HEK293 (cell line): Measurements from ENCODE around the gene AGRN.

Source experiments
- CTCF ChIA-PET: fragments of 350-600 bp; formaldehyde crosslinking; extraction: SDS; loops from one replicate; lab custom pipeline; 2021; ENCODE audit warnings: antibody characterized with exemption; lab: Yijun Ruan, JAX
- POLR2A ChIA-PET: fragments of 300-600 bp; formaldehyde crosslinking; extraction: SDS; loops from one replicate; lab custom pipeline; 2020; ENCODE audit warnings: antibody characterized with exemption, inconsistent platforms; lab: Yijun Ruan, JAX
- H3K27ac ChIP-seq: fragments of 200-500 bp; sonication (Bioruptor generic); 2 replicates; pipeline ENCODE4 v1.5.1; 2014; ENCODE audit warnings: low read depth, low read length, control low read depth, inconsistent platforms; ENCODE audit errors: extremely low read depth
- H3K36me3 ChIP-seq, 2 experiments: fragments of 200-500 bp in 1 of 2; sonication (Bioruptor generic) in 1 of 2; 1 replicate in 1 of 2; 2 replicates in 1 of 2; pipeline ENCODE4 v1.5.1; 2014 to 2017; ENCODE audit warnings: inconsistent platforms in 2 of 2, low read length in 2 of 2; ENCODE audit not compliant: control insufficient read depth in 2 of 2, insufficient read depth in 1 of 2
- H3K4me1 ChIP-seq: fragments of 200-500 bp; sonication (Bioruptor generic); 2 replicates; pipeline ENCODE4 v1.5.1; 2014; ENCODE audit warnings: mild to moderate bottlenecking, low read length, inconsistent platforms; ENCODE audit not compliant: control insufficient read depth, insufficient read depth
- H3K4me3 ChIP-seq: 2 replicates; pipeline ENCODE4 v1.5.1; 2011; ENCODE audit warnings: low read depth, mild to moderate bottlenecking, control low read depth, low read length, moderate library complexity
- H3K9me3 ChIP-seq: fragments of 200-500 bp; sonication (Bioruptor generic); 2 replicates; pipeline ENCODE4 v1.5.1; 2014; ENCODE audit warnings: low read depth, low read length, inconsistent platforms; ENCODE audit not compliant: control insufficient read depth, insufficient read depth
- GLIS2 ChIP-seq: fragments of 450-650 bp; formaldehyde crosslinking; IDR thresholded peaks from 2 replicates; pipeline ENCODE4 v1.5.1; 2016; ENCODE audit warnings: missing biosample characterization, missing genetic modification characterization
- KLF1 ChIP-seq: fragments of 450-650 bp; formaldehyde crosslinking; IDR thresholded peaks from 2 replicates; pipeline ENCODE4 v1.5.1; 2016; ENCODE audit warnings: missing biosample characterization, missing genetic modification characterization
- KLF9 ChIP-seq: fragments of 450-650 bp; formaldehyde crosslinking; IDR thresholded peaks from 2 replicates; pipeline ENCODE4 v1.5.1; 2016; ENCODE audit warnings: missing biosample characterization, missing genetic modification characterization, low read depth
- PRDM10 ChIP-seq: fragments of 450-650 bp; formaldehyde crosslinking; IDR thresholded peaks from 2 replicates; pipeline ENCODE4 v1.5.1; 2016; ENCODE audit warnings: missing biosample characterization, missing genetic modification characterization
- SCRT1 ChIP-seq: fragments of 450-650 bp; formaldehyde crosslinking; IDR thresholded peaks from 2 replicates; pipeline ENCODE4 v1.5.1; 2016; ENCODE audit warnings: missing biosample characterization, missing genetic modification characterization, borderline replicate concordance
- SCRT2 ChIP-seq: fragments of 450-650 bp; formaldehyde crosslinking; IDR thresholded peaks from 2 replicates; pipeline ENCODE4 v1.5.1; 2016; ENCODE audit warnings: missing biosample characterization, missing genetic modification characterization
- SETDB1 ChIP-seq: IDR thresholded peaks from one replicate; pipeline ENCODE4 v1.6.1; 2017; ENCODE audit warnings: mild to moderate bottlenecking, low read length, moderate library complexity, mixed read lengths; ENCODE audit not compliant: insufficient read length
- SP2 ChIP-seq: fragments of 450-650 bp; formaldehyde crosslinking; IDR thresholded peaks from 2 replicates; pipeline ENCODE4 v1.5.1; 2016; ENCODE audit warnings: missing biosample characterization, missing genetic modification characterization
- ZBTB8A ChIP-seq: fragments of 450-650 bp; formaldehyde crosslinking; IDR thresholded peaks from 2 replicates; pipeline ENCODE4 v1.5.1; 2016; ENCODE audit warnings: missing biosample characterization, missing genetic modification characterization
- ZNF132 ChIP-seq: fragments of 450-650 bp; formaldehyde crosslinking; IDR thresholded peaks from 2 replicates; pipeline ENCODE4 v1.5.1; 2017; ENCODE audit warnings: missing biosample characterization, missing genetic modification characterization, borderline replicate concordance
- ZNF2 ChIP-seq: fragments of 450-650 bp; formaldehyde crosslinking; IDR thresholded peaks from 2 replicates; pipeline ENCODE4 v1.5.1; 2016; ENCODE audit warnings: missing biosample characterization, missing genetic modification characterization
- ZNF214 ChIP-seq: fragments of 450-650 bp; formaldehyde crosslinking; IDR thresholded peaks from 2 replicates; pipeline ENCODE4 v1.5.1; 2017; ENCODE audit warnings: missing biosample characterization, mild to moderate bottlenecking, missing genetic modification characterization, borderline replicate concordance
- ZNF223 ChIP-seq: fragments of 450-650 bp; formaldehyde crosslinking; IDR thresholded peaks from 2 replicates; pipeline ENCODE4 v1.5.1; 2016; ENCODE audit warnings: missing biosample characterization, missing genetic modification characterization
- ZNF274 ChIP-seq, 2 experiments: fragments of 200-500 bp in 1 of 2; fragments of 450-650 bp in 1 of 2; sonication (Bioruptor generic) in 1 of 2; formaldehyde crosslinking in 1 of 2; IDR thresholded peaks; 2 replicates each; pipeline versions ENCODE4 v1.5.1 to v1.6.1; 2014 to 2016; ENCODE audit warnings: borderline replicate concordance in 1 of 2, inconsistent platforms in 1 of 2, low read length in 1 of 2, missing biosample characterization in 1 of 2, missing genetic modification characterization in 1 of 2
- ZNF335 ChIP-seq: fragments of 450-650 bp; formaldehyde crosslinking; conservative IDR thresholded peaks from 2 replicates; pipeline ENCODE4 v1.5.1; 2016; ENCODE audit warnings: missing biosample characterization, missing genetic modification characterization
- ZNF354C ChIP-seq: fragments of 450-650 bp; formaldehyde crosslinking; IDR thresholded peaks from 2 replicates; pipeline ENCODE4 v1.5.1; 2016; ENCODE audit warnings: missing biosample characterization, missing genetic modification characterization, low read depth, borderline replicate concordance
- ZNF362 ChIP-seq: fragments of 450-650 bp; formaldehyde crosslinking; IDR thresholded peaks from 2 replicates; pipeline ENCODE4 v1.5.1; 2016; ENCODE audit warnings: missing biosample characterization, missing genetic modification characterization
- ZNF398 ChIP-seq: fragments of 450-650 bp; formaldehyde crosslinking; IDR thresholded peaks from 2 replicates; pipeline ENCODE4 v1.5.1; 2017; ENCODE audit warnings: missing biosample characterization, missing genetic modification characterization
- ZNF449 ChIP-seq: fragments of 450-650 bp; formaldehyde crosslinking; IDR thresholded peaks from 2 replicates; pipeline ENCODE4 v1.5.1; 2017; ENCODE audit warnings: missing biosample characterization, mild to moderate bottlenecking, missing genetic modification characterization, moderate library complexity
- ZNF473 ChIP-seq: fragments of 450-650 bp; formaldehyde crosslinking; IDR thresholded peaks from 2 replicates; pipeline ENCODE4 v1.5.1; 2017; ENCODE audit warnings: missing biosample characterization, missing genetic modification characterization
- ZNF600 ChIP-seq: fragments of 450-650 bp; formaldehyde crosslinking; IDR thresholded peaks from 2 replicates; pipeline ENCODE4 v1.5.1; 2016; ENCODE audit warnings: missing biosample characterization, missing genetic modification characterization
- TF ChIP-seq, protein P1 (sequence below): fragments of 450-650 bp; formaldehyde crosslinking; IDR thresholded peaks from 2 replicates; pipeline ENCODE4 v1.5.1; 2017; ENCODE audit warnings: missing biosample characterization, missing genetic modification characterization
- TF ChIP-seq, protein P2 (sequence below): fragments of 450-650 bp; formaldehyde crosslinking; IDR thresholded peaks from 2 replicates; pipeline ENCODE4 v1.5.1; 2016; ENCODE audit warnings: missing biosample characterization, missing genetic modification characterization
- TF ChIP-seq, protein P3 (sequence below): fragments of 450-650 bp; formaldehyde crosslinking; IDR thresholded peaks from 2 replicates; pipeline ENCODE4 v1.5.1; 2016; ENCODE audit warnings: missing biosample characterization, missing genetic modification characterization

Gene AGRN

GRCh38 chr1:1080122-1080757, 60.3 kb downstream of the AGRN start:
- no peaks in the 10 kb centered on the region for H3K9me3 ChIP-seq
- CTCF ChIA-PET = interaction anchor here (0.6 to 1.3 kb wide), 3 partner anchors 17 to 199 kb away, joined by 3 to 7 read pairs (median 5); no protein-coding TSS in a partner anchor
- POLR2A ChIA-PET = interaction anchor here (0.7 to 1.7 kb wide), 9 partner anchors 12 to 151 kb away, joined by 3 to 7 read pairs (median 3); no protein-coding TSS in a partner anchor
- H3K36me3 ChIP-seq = no peaks in the 10 kb centered on the region
- H3K4me3 ChIP-seq = no peak overlapping the region
- H3K4me1 ChIP-seq = peaks cover 3% of the 10 kb centered on the region; the same call in 1 of the 2 replicates
- no peak overlapping the region for H3K27ac ChIP-seq
- TF ChIP-seq SCRT2 (tag by site-specific recombination) (peak; percentile 99), ZNF398 (tag by site-specific recombination) (peak; percentile 61), KLF1 (tag by site-specific recombination) (peak; percentile 77), ZNF223 (tag by site-specific recombination) (no peak), ZNF2 (tag by site-specific recombination) (no peak), ZNF214 (tag by site-specific recombination) (no peak), SETDB1 (no peak), SP2 (peak; percentile 37; the same call in 1 of the 2 replicates), ZNF354C (no peak), ZBTB8A (tag by site-specific recombination) (peak; percentile 62), ZNF600 (tag by site-specific recombination) (peak; percentile 81), SCRT1 (tag by site-specific recombination) (peak; percentile 97), ZNF362 (tag by site-specific recombination) (no peak), ZNF473 (tag by site-specific recombination) (no peak), GLIS2 (peak; percentile 7; the same call in 1 of the 2 replicates), ZNF449 (peak; percentile 97), KLF9 (tag by site-specific recombination) (peak; percentile 31), PRDM10 (tag by site-specific recombination) (peak; percentile 84), ZNF132 (tag by site-specific recombination) (no peak), ZNF335 (tag by site-specific recombination) (peak; percentile 73), ZNF274 (IDR thresholded peaks at IDR 0.05; ENCODE audit: low read length) (no peak), ZNF274 (tag by site-specific recombination; IDR thresholded peaks at IDR 0.05; ENCODE audit: borderline replicate concordance) (no peak)
- TF ChIP-seq, protein P1, sequence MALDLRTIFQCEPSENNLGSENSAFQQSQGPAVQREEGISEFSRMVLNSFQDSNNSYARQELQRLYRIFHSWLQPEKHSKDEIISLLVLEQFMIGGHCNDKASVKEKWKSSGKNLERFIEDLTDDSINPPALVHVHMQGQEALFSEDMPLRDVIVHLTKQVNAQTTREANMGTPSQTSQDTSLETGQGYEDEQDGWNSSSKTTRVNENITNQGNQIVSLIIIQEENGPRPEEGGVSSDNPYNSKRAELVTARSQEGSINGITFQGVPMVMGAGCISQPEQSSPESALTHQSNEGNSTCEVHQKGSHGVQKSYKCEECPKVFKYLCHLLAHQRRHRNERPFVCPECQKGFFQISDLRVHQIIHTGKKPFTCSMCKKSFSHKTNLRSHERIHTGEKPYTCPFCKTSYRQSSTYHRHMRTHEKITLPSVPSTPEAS (tag by site-specific recombination) = no peak
- TF ChIP-seq, protein P2, sequence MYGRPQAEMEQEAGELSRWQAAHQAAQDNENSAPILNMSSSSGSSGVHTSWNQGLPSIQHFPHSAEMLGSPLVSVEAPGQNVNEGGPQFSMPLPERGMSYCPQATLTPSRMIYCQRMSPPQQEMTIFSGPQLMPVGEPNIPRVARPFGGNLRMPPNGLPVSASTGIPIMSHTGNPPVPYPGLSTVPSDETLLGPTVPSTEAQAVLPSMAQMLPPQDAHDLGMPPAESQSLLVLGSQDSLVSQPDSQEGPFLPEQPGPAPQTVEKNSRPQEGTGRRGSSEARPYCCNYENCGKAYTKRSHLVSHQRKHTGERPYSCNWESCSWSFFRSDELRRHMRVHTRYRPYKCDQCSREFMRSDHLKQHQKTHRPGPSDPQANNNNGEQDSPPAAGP (tag by site-specific recombination) = no peak
- TF ChIP-seq, protein P3, sequence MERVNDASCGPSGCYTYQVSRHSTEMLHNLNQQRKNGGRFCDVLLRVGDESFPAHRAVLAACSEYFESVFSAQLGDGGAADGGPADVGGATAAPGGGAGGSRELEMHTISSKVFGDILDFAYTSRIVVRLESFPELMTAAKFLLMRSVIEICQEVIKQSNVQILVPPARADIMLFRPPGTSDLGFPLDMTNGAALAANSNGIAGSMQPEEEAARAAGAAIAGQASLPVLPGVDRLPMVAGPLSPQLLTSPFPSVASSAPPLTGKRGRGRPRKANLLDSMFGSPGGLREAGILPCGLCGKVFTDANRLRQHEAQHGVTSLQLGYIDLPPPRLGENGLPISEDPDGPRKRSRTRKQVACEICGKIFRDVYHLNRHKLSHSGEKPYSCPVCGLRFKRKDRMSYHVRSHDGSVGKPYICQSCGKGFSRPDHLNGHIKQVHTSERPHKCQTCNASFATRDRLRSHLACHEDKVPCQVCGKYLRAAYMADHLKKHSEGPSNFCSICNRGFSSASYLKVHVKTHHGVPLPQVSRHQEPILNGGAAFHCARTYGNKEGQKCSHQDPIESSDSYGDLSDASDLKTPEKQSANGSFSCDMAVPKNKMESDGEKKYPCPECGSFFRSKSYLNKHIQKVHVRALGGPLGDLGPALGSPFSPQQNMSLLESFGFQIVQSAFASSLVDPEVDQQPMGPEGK (tag by site-specific recombination) = peak; percentile 98
